Glomerular visceral epithelial cell (primary cell): ENCODE measurements around the gene IFRD2.
A peak's percentile ranks its signal among the peaks of the same experiment; 100 is the strongest.

Experiments used
- DNase-seq: peaks from one replicate; pipeline ENCODE4 v3.0.0-alpha.2; 2016; ENCODE audit errors: extremely low spot score

The IFRD2 gene

DNA sequence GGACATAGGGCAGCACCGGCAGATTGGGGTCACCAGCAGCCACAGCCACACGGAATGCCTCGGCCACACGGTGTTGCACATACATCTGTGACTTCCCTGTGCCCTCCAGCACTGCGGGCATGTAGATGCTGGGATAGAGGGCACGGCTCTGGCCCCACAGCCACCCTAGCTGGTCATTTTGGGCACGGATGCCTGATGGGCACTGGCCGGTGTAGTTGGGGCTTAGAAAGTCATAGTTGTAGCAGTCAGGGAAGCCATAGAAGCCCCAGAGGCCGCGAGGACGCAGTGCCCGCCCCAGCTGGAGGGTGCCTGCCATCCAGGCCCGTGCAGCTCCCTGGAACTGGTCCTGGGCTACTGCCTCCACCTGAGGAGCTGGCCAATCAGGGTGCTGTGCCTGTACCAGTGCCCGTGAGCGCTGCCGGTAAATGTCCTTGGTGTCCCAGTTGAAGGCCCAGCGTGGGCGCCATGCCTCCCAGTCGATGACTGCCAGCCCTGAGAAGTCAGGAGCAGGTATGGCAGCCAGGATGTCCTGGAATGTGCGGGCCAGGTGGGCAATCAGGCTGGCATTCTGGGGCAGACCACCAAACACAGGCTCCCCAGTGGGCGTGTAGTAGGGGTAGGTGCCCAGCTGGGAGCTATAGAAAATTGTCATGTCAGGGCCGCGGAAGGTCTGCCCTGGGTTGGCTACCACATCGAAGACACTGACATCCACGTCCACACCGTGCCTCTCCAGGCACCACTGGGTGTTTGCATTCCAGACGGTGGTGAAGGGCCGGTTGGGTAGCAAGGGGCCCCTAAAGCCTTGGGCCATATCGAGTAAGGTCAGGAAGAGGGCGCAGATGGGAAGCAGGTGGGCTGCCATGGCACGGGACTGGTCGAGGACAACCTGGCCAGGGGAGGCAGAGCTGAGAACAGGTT lies 10.1 kb upstream of the IFRD2 start:
- DNase-seq, result no peak

DNA sequence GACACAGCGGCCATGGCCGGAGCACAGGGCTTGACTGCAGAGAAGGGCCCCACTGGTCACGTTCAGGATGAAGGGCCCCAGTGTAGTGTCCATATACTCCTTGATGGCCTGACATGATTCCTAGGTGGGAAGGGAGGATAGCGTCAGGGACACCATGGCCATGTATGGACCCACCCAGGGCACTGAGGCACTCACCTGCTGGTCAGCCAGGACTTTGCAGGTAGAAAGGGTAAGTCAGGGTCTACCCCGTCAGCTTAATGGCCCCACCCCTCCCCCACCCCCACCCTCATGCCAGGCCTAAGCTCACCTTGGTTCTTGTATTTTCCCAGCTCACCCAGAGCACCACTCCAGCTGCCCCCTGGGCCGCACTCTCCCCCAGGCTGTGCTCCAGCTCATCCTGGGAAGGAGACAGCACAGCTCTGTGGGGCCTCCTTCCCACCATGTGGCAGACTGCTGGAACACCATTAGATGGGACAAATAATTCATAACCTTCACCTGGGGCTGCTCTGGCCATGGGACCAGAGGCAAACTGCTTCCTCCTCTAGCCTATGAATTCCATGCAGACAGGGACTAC lies 8.5 kb upstream of the IFRD2 start:
- DNase-seq, result no peak

DNA sequence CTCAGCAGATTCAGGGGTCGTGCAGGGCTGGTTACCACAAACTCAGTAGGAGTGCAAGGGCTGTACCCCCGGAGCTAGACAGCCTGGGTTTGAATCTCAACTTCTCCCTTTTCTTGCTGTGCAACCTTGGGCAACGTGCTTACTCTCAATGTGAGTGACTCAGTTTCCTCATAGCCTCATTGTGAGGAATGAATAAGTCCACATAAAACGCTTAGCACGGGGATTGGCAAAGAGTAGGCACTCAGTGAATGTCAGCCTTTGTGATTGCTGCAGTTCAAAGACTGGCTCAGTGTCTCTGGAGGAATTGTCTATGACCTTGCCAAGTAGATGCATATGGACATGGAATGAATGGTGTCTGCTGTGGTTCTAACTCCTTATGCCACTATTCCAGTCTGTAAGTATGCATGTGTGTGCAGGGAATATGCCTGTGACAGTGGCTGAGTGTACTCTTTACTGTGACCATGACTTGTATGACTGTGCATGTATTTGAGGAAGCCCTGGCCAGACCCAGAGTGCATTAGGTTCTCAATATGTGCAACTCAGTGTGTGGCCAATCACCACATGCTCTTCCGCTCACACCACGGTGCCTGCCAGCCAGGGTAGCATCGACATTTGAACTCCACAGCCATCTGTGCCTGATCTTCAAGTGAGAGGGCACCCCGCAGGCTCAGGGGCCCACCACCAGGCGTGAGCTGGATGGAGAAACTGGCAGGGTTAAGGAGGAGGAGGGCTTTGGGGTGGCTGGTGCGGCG lies 7.9 kb upstream of the IFRD2 start:
- DNase-seq, result no peak

DNA sequence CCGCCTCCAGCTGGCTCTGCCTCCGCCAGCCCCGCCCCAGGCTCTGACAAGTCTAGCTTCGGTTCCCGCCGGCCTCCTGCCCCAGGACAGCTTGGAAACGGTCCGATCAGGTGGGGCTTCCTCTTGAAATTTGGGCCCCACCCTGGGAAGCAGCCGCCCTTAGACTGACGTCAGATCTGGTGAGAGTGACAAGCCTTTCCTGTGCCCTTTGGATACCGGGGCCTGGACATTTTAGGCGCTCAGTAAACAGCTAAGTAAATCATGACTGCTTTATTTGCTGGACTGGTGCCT lies 7.4 kb upstream of the IFRD2 start:
- DNase-seq, result no peak

DNA sequence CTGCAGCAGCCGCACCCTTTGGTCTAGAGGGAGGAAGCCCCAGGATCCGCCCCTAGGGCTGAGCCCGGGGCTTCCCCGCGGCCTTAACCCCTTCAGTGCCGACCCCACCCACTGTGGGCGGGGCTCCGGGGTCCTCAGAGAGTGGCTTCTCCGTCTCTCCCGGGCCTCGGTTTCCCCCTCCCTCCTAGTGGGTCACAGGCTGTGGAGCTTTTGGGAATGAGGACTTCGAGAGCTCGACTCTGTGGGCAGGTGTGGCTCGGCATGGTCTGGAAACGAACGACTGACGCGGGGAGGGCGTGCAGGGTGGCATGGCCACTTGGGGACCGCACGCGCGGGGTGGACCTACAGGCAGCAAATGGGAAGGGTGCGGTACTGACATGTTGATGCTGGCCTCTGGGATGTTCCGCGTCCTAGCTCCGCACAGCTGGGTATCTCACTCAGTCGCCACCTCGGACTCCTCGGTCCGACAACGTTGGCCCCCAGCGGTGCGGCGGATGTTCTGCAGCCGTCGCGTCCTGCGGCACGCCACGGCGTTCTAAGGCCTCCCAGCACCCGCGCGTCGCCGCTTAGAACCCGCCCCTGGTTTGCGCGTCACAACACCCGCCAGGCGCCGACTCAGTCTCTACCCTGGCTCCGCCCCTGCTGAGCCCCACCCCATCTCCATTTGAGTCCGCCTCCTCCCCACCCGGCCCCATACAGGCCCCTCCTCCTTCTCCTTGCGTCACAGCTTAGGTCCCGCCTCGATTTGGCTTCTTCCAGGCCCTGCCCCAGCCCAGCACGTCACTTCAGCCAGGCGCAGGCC lies 6.8 kb upstream of the IFRD2 start, which contains the start of the genes HYAL3 and NAA80:
Gene HYAL3 (minus strand): TSS at position 570 of the 802 bp plus-strand sequence. CDS start 3,803 bp downstream, outside the sequence.
Gene NAA80 (minus strand): TSS at position 570 of the 802 bp plus-strand sequence. CDS start 1,942 bp downstream, outside the sequence.
- DNase-seq, result peak; percentile 100

DNA sequence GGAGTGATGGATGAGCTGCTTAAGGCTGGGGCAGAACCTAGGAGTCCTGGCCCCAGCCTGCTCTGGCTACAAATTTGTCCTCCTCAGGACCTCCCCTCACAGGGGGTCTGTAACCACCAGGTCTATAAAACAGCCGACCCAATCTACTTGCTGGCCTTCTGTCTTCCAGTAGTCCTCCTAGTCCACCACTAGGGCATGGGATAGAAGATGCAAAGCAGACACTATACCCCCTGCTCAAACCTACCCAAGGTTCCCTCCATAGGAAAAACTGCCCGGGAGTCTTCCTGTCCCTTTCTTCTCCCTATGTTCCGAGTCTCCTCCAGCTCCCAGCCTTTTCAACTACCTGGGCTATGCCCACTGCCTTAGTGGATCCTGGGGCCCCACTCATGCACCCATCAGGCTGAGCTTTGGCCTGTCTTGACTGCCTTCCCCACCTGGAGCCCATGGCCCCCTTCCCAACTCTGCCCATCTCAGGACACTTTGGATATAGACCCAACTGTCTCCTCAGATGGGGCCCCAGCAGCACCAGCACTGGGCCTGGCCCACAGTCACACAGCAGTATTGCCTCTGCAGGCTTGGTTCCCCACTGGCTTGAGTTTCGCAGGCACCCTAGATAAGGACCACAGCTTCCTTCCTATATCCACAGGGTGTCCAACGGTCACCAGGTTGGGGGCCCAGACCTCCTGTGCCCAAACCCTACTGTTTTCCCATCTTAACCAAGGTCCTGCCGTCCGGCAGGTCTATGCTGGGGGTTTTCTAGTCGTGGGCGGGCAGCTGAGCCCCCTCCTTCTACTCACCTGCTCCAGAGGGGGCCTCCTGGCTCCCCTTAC lies 5.9 kb upstream of the IFRD2 start:
- DNase-seq, result no peak

DNA sequence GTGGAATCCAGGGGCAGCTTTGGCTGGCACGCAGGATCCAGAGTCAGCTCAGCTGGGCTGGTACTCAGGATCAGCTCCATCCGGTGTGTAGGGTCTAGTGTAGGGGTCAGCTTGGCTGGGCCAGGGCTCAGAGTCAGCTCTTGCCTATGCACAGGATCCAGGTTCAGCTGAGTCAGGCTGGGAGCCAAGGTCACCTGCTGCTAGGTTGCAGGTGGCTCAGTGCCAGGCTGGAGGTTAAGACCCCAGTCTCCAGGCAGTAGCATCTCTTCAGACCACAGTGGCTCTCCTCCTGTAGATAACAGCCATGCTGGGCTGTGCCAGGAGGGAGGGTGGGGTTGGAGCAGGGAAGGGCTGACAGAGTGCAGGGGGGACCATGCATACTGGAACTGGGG lies 5.2 kb upstream of the IFRD2 start:
- no peak for DNase-seq

DNA sequence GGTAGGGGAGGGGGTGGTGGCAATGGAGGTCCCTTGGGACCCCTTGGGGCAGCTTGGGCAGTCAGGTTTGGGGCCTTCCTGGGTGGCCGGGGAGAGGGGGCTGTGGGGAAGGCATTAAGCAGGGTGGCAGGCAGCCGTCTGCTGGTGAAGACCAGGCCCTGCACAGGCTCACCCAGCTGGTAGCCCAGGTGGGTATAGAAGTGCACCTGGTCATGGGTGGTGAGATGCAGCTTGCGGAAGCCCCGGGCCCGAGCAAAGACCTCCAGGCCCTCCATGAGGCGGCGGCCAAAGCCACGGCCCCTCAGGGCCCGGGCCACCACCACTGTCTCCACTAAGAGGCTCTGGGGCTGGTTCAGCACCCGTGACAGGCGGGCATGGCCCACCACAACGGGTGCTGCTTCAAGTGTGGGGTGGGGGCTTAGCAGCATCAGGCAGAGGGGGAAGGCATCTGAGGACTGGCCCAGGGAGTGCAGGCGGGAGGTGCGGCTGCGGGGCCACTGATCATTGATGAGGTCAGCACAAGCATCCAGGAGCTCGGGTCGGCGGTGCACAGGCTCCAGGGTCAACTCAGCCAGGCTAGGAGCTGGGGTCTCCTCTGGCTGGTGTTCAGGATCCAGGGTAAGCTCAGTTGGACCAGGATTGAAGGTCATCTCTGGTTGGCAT lies 4.6 kb upstream of the IFRD2 start:
- DNase-seq, result no peak

DNA sequence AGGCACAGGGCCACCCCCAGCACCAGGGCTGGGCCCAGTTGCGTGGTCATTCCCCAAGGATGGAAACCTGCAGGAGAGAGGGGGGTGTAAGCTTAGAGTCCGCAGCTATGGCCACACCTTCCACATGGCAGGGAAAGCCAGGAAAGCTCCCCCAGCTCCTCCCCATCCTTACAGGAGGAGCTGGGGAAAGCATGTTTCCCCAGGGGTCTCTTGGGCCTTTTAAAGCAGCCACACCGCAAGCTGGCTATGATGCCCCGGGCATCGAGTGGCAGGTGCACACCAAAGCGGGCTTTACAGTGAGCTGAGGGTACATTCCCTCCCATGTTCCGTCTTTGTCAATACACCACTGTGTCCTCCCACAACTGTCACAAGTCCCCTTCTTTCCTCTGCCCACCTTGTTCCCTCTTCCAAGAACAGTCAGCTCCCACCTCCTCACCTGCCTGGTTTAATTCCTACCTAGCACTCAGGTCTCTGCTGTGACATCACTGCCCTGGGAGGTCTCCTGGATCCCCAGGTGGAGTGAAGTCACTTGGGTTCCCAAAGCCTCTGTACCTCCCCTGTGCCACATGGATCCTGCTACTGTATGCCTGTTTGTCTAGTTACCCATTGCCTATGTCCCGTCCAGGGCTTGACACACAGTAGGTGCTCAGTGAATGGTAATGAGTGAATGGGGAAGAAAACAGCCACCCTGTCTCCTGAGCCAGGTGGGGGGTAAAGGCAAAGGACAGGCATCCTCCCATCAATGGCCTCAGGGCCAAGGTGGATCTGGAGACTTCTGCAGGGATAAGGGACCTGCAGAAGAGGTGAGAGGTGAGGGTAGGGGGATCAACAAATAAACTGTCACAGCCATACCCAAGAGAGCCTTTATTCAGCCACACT lies 3.6 kb upstream of the IFRD2 start:
- no peak for DNase-seq

DNA sequence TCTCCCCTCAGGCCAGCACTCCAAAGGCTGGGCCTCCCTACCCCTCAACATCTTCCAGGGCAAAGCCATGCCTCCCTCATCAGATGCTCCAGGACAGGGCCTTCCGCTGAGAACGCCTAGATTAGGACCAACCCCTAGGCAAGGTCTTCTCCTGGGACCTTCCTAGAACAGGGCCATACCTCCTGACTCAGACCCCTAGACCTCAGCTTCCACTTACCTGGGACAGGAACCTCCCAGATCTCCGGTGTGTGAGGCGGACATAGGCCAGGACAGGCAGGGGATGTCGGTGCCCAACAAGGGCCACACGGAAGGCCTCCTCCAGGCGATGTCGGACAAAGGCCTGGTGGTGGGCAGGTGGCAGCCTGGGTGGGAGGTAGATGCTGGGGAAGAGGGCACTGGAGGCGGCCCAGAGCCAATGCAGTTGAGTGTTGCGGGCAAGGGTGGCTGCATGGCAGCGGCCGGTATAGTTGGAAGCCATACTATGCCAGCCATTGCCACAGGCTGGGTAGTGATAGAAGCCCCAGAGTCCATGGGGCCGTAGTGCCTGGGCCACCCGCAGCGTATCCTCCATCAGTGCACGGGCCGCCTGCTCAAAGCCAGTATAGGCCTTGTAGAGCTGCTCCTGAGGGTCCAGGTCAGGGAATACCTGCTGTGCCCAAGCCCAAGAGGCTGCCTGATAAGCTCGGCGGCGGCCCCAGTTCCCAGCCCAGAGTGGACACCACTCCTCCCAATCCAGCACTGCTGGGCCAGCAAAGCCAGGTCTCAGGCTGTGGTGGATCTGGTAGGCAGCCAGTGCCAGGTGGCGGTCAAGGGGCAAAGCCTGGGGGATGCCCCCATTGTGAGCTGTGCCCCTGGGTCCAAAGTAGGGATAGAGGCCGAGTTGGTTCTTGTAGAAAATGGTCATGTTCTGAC lies 2.5 kb upstream of the IFRD2 start:
- DNase-seq, result no peak

DNA sequence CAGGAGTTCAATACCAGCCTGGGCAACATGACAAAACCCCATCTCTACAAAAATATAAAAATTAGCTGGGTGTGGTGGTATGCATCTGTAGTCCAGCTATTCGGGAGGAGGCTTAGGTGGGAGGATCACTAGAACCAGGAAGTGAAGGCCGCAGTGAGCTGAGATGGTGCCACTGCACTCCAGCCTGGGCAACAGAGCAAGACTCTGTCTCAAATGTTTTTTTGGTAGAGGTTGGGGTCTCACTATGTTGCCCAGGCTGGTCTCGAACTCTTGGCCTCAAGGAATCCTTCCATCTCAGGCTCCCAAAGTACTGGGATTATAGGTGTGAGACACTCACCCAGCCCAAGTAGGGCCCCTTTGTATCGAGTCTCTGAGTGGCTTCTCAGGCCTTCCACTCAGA lies 1.9 kb upstream of the IFRD2 start:
- DNase-seq, result no peak

DNA sequence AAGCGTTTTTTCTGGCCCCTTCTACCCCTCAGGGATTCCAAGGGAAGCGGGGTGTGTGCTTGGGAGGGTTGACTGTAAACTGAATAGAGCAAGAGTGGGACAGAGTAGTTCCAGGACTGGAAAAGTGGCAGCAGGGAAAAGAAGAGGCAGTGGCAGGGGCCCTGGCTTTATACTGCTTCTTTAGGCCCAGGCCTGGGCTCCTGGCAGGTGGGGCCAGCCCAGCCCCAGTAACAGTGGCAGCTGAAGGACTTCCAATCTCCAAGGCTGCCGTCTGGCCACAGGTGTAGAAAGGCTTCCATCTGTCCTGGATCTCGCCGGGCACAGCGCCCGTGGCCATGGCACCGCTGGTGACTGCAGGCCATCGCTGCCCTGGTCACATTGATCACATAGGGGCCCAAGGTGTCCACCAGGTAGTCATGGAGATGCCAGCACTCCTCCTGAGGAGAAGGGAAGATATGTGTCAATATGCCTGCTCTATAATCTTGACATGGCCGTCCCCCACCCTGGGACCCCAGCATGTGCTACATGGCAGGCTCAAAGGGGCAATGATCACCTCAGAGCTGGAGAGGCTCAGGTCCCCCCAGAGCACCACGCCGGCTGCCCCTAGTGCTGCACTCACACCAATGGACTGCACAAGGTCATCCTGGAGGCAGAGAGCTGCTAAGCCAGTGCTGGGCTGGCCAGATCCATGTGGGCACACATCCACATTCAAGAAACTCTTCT lies 1.0 kb upstream of the IFRD2 start:
- DNase-seq, result no peak

DNA sequence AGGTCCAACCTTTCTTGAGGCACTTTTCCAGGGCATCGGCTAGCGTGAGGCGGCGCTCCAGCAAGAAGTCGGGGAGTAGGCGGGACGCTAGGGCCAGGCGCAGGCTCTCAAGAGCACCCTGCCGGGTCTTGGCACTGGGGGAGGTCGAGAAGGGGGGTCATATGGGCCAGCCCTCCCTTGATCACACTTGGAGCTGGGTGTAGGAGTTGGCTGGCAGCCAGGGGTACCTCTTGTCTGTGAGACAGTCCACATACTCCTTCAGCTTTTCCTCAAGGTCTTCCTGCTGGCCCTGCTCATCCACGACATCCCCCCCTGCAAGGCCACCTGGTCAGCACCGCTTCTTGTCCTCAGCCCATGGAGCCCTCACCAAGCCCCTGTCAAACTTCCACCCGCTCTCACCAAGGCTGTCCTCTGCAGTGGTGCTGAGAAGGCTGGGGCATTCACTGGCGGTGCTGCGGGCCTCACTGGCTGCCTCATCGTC lies 2.0 kb downstream of the IFRD2 start:
- no peak for DNase-seq

DNA sequence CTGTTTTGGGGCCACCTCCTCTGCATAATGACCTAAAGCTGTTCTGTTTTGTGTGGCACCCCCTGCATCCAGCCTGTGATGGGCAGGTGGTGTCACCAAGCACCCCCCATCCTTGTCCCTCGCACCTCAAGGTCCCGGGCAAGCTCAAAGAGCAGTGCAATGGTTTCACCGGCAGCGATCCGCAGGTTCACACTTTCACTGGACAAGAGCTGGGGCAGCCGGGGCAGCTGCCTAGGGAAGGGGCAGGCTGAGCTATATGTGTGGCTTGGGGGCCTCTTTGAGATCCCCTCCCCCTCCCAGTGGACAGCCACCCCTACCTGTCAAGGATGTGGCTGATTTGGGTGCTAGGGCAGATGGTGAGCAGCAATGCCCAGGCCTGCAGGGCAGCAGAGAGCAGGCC lies 3.1 kb downstream of the IFRD2 start:
- DNase-seq, result no peak

DNA sequence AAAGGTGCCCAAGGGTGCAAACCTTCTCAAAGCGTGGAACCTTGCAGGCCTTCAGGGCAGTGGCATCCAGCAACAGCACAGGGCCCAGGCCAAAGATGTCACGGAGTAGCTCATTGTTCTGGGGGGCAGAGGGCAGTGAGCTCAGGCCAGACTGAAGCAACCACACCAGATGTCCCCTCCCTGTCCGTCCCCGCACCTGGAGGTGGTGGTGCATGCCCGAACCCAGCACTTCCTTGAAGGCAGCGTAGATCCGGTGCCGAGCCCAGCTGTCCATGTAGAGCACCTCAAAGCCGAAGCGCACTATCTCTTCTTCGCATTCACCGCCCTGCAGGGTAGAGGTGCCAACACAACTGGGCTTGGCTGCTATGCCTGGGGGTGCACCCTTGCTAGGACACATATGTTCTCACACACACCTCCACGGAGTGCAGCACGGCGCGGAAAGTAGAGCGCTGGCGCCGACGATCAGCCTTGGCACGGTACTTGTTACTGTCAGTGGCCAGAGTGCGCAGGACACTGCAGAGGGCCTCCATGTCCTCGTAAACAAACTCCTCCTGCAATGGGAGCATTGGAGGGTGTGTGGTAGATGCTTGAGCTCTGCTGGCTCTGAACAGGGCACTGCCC lies 3.7 kb downstream of the IFRD2 start:
- no peak for DNase-seq

DNA sequence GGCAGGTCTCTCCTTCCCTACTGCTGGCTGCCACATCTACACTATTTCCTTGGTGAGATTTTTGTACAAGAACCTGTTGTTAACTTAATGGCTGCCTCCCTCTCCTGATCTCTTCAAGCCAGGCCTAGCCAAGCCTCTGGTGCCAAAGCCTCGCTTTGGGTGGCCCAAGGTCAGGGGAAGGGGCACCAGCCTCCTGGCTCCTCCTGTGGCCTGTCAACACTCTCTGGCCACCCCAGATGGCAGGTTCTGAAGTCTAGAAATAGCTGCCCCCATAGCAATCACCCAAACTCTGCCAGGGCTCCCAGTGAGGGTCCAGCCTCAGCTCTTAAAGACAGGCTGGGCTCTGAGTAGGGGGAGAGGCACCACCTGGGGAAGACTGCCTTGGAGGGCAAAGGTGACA lies 5.0 kb downstream of the IFRD2 start:
- DNase-seq, result no peak
